K562 (cell line): Measurements from ENCODE around the gene BNC2. TPM values are rescaled to one million over a fixed set of nuclear protein-coding genes. Genes with fewer than 3 reads are reported as not detected.

Experiments
- ATAC-seq: fragments of 200-7000 bp; cut with Tn5 transposase; 3 replicates; pipeline ENCODE4 v1.9.1; 2020; ENCODE audit warnings: moderate library complexity
- BruUV-seq: library from RNA; stranded (reverse); fragments of 400-500 nt; replicated peaks from 2 replicates; lab custom pipeline; 2021; lab: Mats Ljungman, UMichigan
- CTCF ChIA-PET: fragments of 300-600 bp; formaldehyde crosslinking; extraction: SDS; loops from one replicate; lab custom pipeline; 2021; ENCODE audit warnings: low intra/inter-chr PET ratio; lab: Yijun Ruan, JAX
- POLR2A ChIA-PET: fragments of 300-600, 350-650 bp; sonication (Branson Sonifier 250); formaldehyde crosslinking; extraction: SDS; loops from one replicate; lab custom pipeline; 2021; ENCODE audit warnings: antibody characterized with exemption, inconsistent platforms; lab: Yijun Ruan, JAX
- DNase-seq, 4 experiments: peaks; one replicate each; pipeline versions ENCODE4 v3.0.0 to v3.0.0-alpha.2; 2011 to 2018; ENCODE audit warnings: low spot score in 3 of 4, mixed read lengths in 3 of 4; ENCODE audit errors: extremely low read depth in 1 of 4
- FAIRE-seq: peaks from 2 replicates; lab custom pipeline; 2011; peaks lifted over from hg19 to GRCh38; lab: Jason Lieb, UNC
- H2AFZ ChIP-seq: 2 replicates; pipeline ENCODE4 v1.6.0; 2011; ENCODE audit warnings: low read depth, low read length, control low read depth, inconsistent platforms
- H3K27ac ChIP-seq: fragments of 200-600 bp; 3 replicates; pipeline ENCODE4 v1.8.0; 2011; ENCODE audit warnings: low read depth, mild to moderate bottlenecking, control low read depth, inconsistent platforms, low read length, moderate library complexity, mixed read lengths; ENCODE audit errors: extremely low read depth
- H3K27me3 ChIP-seq, 2 experiments: fragments of 300-600 bp in 1 of 2; 2 replicates in 1 of 2; 3 replicates in 1 of 2; pipeline versions ENCODE4 v1.6.0 to v1.8.0; 2011; ENCODE audit warnings: inconsistent platforms in 2 of 2, low read length in 2 of 2, mild to moderate bottlenecking in 1 of 2, mixed read lengths in 1 of 2, moderate library complexity in 1 of 2; ENCODE audit not compliant: control insufficient read depth in 2 of 2, insufficient read depth in 2 of 2
- H3K36me3 ChIP-seq: fragments of 300-600 bp; 3 replicates; pipeline ENCODE4 v1.8.0; 2011; ENCODE audit warnings: mild to moderate bottlenecking, low read length, inconsistent platforms; ENCODE audit not compliant: control insufficient read depth, insufficient read depth
- H3K4me1 ChIP-seq, 2 experiments: fragments of 200-600 bp in 1 of 2; replicated peaks in 1 of 2; 2 replicates in 1 of 2; 3 replicates in 1 of 2; pipeline versions ENCODE4 v1.5.1 to v1.8.0; 2011; ENCODE audit warnings: inconsistent platforms in 2 of 2, low read length in 2 of 2, mild to moderate bottlenecking in 1 of 2, mixed read lengths in 1 of 2, moderate library complexity in 1 of 2; ENCODE audit not compliant: control insufficient read depth in 2 of 2, insufficient read depth in 2 of 2
- H3K4me2 ChIP-seq: 2 replicates; pipeline ENCODE4 v1.6.1; 2011; ENCODE audit warnings: low read length, control low read depth, inconsistent platforms, mixed read lengths; ENCODE audit not compliant: insufficient read depth
- H3K4me3 ChIP-seq: fragments of 200-600 bp; sonication (generic), shearing (Covaris generic); 2 replicates; pipeline ENCODE4 v1.5.1; 2016; ENCODE audit warnings: control low read depth, inconsistent platforms
- H3K79me2 ChIP-seq: fragments of 200-600 bp; 3 replicates; pipeline ENCODE4 v1.8.0; 2011; ENCODE audit warnings: low read length, inconsistent platforms; ENCODE audit not compliant: control insufficient read depth, insufficient read depth
- H3K9ac ChIP-seq, 2 experiments: 2 replicates each; pipeline versions ENCODE4 v1.6.0 to v1.6.1; 2011; ENCODE audit warnings: low read depth in 2 of 2, low read length in 2 of 2, control low read depth in 1 of 2, inconsistent platforms in 1 of 2, mild to moderate bottlenecking in 1 of 2, mixed read lengths in 1 of 2; ENCODE audit not compliant: insufficient read depth in 1 of 2
- H3K9me1 ChIP-seq: one replicate; pipeline ENCODE4 v1.6.0; 2011; ENCODE audit warnings: inconsistent platforms, mild to moderate bottlenecking, low read length, moderate library complexity; ENCODE audit not compliant: control insufficient read depth, insufficient read depth
- H3K9me3 ChIP-seq: replicated peaks from 2 replicates; pipeline ENCODE4 v1.5.1; 2011; ENCODE audit warnings: low read depth, low read length, inconsistent platforms; ENCODE audit not compliant: control insufficient read depth, insufficient read depth
- H4K20me1 ChIP-seq: replicated peaks from 2 replicates; pipeline ENCODE4 v1.6.1; 2011; ENCODE audit warnings: low read length, inconsistent platforms, mixed read lengths; ENCODE audit not compliant: control insufficient read depth, insufficient read depth
- BDP1 ChIP-seq: IDR thresholded peaks from 3 replicates; pipeline ENCODE4 v1.6.1; 2011; ENCODE audit not compliant: insufficient read length, insufficient read depth
- CHD2 ChIP-seq: IDR thresholded peaks from 2 replicates; pipeline ENCODE4 v1.6.1; 2011; ENCODE audit warnings: low read depth, low read length
- KDM2B ChIP-seq: fragments of 250-450 bp; sonication (Bioruptor Pico); IDR thresholded peaks from 2 replicates; pipeline ENCODE4 v1.8.0; 2021; ENCODE audit warnings: mild to moderate bottlenecking, moderate library complexity
- NCOR1 ChIP-seq: fragments of 450-650 bp; IDR thresholded peaks from 2 replicates; pipeline ENCODE4 v1.6.1; 2016; ENCODE audit warnings: mild to moderate bottlenecking, moderate library complexity
- OTX1 ChIP-seq: fragments of 450-650 bp; formaldehyde crosslinking; IDR thresholded peaks from 2 replicates; pipeline ENCODE4 v1.4.0; 2022; ENCODE audit warnings: mild to moderate bottlenecking
- PHF20 ChIP-seq: fragments of 450-650 bp; IDR thresholded peaks from 2 replicates; pipeline ENCODE4 v1.6.1; 2018; ENCODE audit not compliant: partially characterized antibody
- POLR2H ChIP-seq: IDR thresholded peaks from 2 replicates; pipeline ENCODE4 v1.6.1; 2016; ENCODE audit warnings: missing genetic modification characterization, low read depth, mild to moderate bottlenecking, control low read depth, missing compliant biosample characterization, moderate library complexity
- STAG1 ChIP-seq: sonication (generic); formaldehyde crosslinking; IDR thresholded peaks from 2 replicates; pipeline ENCODE4 v1.5.0; 2020; ENCODE audit warnings: missing genetic modification reagents, borderline replicate concordance
- ZC3H11A ChIP-seq: IDR thresholded peaks from 2 replicates; pipeline ENCODE4 v1.6.1; 2012; ENCODE audit warnings: low read depth, low read length, improper control_type of control experiment
- ZNF174 ChIP-seq: fragments of 250-450 bp; sonication (Bioruptor Pico); IDR thresholded peaks from 2 replicates; pipeline ENCODE4 v1.4.0; 2020; ENCODE audit warnings: mild to moderate bottlenecking
- ZNF696 ChIP-seq: fragments of 250-450 bp; sonication (Bioruptor Pico); conservative IDR thresholded peaks from 2 replicates; pipeline ENCODE4 v1.4.0; 2020; ENCODE audit warnings: mild to moderate bottlenecking, moderate library complexity
- WGBS: fragments of 100-300 bp; shearing (Covaris generic); methylation state at CpG from one replicate; pipeline ENCODE4 v1.1.6; 2016; ENCODE audit warnings: low coverage, mixed read lengths; ENCODE audit not compliant: insufficient coverage; ENCODE audit errors: missing lambda C conversion rate; 5-methylcytosine and 5-hydroxymethylcytosine counted together
- in situ Hi-C: fragments of 300-500 bp; cut with MboI; formaldehyde crosslinking; loops from 4 replicates; pipeline ENCODE4 v1.15.0; 2018; ENCODE audit warnings: inconsistent platforms, mixed read lengths
- intact Hi-C: fragments of 100-400 bp; cut with micrococcal nuclease; formaldehyde crosslinking; loops from 2 replicates; pipeline ENCODE4 v1.14.2; 2022
- polyA plus RNA-seq, 8 experiments: library from polyadenylated mRNA; depleted of rRNA in 4 of 8; stranded (reverse) in 5 of 8; unstranded in 3 of 8; fragments of >200 nt; fragmentation: Nextera tagmentation in 2 of 8; fragmentation: Illumina TruSeq in 1 of 8; extraction: Ambion mirVana in 2 of 8; extraction: Trizol in 1 of 8; gene quantifications; 2 replicates each; pipeline versions ENCODE4 v1.2.1 to v1.2.3, GENCODE V29; 2011 to 2014; ENCODE audit warnings: inconsistent platforms in 1 of 8, missing spikeins in 1 of 8
- total RNA-seq, 7 experiments: library from RNA; depleted of rRNA in 6 of 7; stranded (reverse); fragments of >200 nt in 6 of 7; fragmentation: Illumina TruSeq in 2 of 7; extraction: Trizol in 2 of 7; gene quantifications; 2 replicates each; pipeline versions ENCODE4 v1.2.1 to v1.2.3, GENCODE V29; 2011 to 2021; ENCODE audit warnings: low replicate concordance in 1 of 7
- TF ChIP-seq, protein P1 (sequence below): fragments of 250-450 bp; sonication (Bioruptor Pico); IDR thresholded peaks from 2 replicates; pipeline ENCODE4 v1.5.0; 2021; ENCODE audit warnings: mild to moderate bottlenecking, moderate library complexity

The BNC2 gene
- total and polyA plus RNA-seq, 9 of the 15 experiments (the other 6 are each of a cell fraction or from before 2014, with no cell fraction given): not detected

DNA sequence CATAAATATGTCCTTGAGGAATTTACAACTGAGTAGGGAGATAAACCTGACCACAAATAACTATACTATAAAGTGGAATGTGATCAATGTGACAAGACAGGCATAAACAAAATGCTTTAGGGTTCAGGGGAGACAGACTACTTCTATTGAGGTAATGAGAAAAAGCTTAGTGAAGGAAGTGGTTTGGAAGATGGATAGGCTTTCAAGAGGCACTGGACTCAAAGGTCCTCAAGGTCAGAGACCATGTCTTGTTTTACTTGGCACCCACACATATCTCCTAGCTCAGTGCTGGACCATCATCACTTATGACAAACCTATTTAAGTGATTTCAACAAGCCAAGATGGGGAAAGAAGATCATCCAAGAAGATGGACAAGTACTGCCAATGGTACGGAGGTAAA is 257.8 kb downstream of the BNC2 start:
- DNase-seq: no peak
- no peak for FAIRE-seq
- Histone ChIP-seq H3K79me2 (no peaks in the 10 kb centered on the region), H3K36me3 (no peaks in the 10 kb centered on the region), H3K27me3 (no peaks in the 10 kb centered on the region), H3K4me3 (no peak overlapping the region), H4K20me1 (no peaks in the 10 kb centered on the region), H3K9ac (no peak overlapping the region), H3K9me3 (no peaks in the 10 kb centered on the region), H3K27ac (no peak overlapping the region), H3K4me1 (no peaks in the 10 kb centered on the region), H3K9me1 (no peaks in the 10 kb centered on the region), H3K4me2 (no peak overlapping the region), H2AFZ (no peak overlapping the region)
- WGBS: 0% methylated on average over 1 of the region's 1 CpG
- intact Hi-C loops: no loop called here
- TF ChIP-seq ZNF696 (CRISPR knock-in tag): no peak
- no peak for TF ChIP-seq POLR2H (tag)
- TF ChIP-seq ZC3H11A: no peak
- TF ChIP-seq KDM2B (CRISPR knock-in tag): no peak
- TF ChIP-seq NCOR1: no peak
- TF ChIP-seq, protein P1, sequence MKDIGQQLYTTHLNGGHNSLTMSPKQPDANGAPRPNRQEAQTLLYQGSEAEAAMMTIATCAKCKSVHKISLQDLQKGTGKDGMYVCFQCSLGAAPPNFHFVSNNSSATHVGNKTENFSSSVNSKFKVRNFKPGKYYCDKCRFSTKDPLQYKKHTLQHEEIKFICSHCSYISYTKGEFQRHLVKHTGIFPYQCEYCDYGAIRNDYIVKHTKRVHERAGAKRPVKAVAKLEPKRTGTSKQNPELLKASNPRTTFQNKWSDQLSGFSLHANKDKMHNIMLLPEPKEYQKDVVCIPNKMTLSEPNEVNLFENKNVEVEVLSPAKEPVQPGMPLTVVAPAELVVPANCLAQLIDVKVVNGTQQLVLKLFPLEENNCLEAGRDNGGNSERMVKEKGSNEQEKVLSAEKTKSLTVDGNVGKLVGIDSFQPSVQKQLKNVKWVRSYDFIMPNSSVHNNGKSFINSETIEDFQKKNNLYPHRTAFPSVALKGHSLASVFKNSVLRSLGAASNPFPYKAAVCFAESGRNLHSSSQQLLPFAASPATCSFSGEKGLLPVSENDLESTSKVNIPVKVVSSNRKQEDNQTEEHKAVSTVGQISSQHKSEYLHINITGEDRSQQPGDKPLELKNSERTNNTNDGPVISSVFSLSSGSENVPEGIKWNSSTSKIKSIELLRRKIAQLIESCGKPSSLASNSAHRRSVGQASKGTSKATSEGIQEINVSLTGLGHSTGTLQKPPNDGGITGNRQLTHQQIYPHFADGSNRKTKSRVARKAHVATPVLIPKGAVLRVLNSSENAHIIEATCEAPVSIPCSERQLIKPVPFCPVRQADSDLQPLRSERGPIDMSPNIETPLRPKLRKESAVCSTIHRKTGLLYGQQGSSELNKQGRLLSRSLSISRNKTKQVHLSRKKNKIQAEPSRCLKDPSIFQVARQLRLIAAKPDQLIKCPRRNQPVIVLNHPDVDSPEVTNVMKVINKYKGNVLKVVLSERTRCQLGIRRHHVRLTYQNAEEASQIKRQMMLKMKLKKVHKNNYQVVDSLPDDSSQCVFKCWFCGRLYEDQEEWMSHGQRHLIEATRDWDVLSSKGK (CRISPR knock-in tag): no peak
- no peak for TF ChIP-seq STAG1
- TF ChIP-seq PHF20: no peak
- no peak for TF ChIP-seq OTX1 (CRISPR knock-in tag)
- no peak for TF ChIP-seq CHD2
- no peak for TF ChIP-seq BDP1
- TF ChIP-seq ZNF174 (CRISPR knock-in tag): no peak
- BruUV-seq: no TSS peak
- no peak for ATAC-seq
- in situ Hi-C loops: no loop called here
- ChIA-PET POLR2A (no interaction called here), CTCF (no interaction called here)
